C4-2B (cell line): ENCODE data around the gene WDR47.
"Not testable (repeated sequence)": the region's sequence is repeated elsewhere in the genome, so short reads cannot be mapped to it uniquely, and the experiment has no call there.

Experiments
- H3K27ac ChIP-seq: fragments of 450-650 bp; 2 replicates; pipeline ENCODE4 v1.5.1; 2017
- ZFX ChIP-seq: fragments of 450-650 bp; IDR thresholded peaks from 2 replicates; pipeline ENCODE4 v1.6.1; 2017
- TF ChIP-seq, protein P1 (sequence below): fragments of 450-650 bp; conservative IDR thresholded peaks from 2 replicates; pipeline ENCODE4 v1.5.1; 2017; ENCODE audit warnings: mild to moderate bottlenecking

The WDR47 gene

DNA sequence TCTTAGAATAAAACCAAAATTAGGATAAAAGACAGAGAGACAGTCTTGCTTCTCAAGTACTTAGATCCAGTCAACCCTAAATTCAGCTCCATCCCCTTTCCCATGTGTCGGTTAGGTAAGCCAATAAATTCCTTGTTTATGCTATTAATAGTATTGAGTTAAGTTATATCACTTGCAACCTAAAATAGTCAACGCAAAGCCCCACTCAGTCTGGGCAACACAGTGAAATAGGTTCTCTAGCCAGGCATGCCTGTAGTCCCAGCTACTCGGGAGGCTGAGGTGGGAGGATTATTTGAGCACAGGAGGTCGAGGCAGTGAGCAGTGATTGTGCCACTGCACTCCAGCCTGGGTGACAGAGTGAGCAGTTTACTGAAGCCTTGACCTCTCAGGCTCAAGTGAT is 19.3 kb upstream of the WDR47 start:
- TF ChIP-seq, protein P1, sequence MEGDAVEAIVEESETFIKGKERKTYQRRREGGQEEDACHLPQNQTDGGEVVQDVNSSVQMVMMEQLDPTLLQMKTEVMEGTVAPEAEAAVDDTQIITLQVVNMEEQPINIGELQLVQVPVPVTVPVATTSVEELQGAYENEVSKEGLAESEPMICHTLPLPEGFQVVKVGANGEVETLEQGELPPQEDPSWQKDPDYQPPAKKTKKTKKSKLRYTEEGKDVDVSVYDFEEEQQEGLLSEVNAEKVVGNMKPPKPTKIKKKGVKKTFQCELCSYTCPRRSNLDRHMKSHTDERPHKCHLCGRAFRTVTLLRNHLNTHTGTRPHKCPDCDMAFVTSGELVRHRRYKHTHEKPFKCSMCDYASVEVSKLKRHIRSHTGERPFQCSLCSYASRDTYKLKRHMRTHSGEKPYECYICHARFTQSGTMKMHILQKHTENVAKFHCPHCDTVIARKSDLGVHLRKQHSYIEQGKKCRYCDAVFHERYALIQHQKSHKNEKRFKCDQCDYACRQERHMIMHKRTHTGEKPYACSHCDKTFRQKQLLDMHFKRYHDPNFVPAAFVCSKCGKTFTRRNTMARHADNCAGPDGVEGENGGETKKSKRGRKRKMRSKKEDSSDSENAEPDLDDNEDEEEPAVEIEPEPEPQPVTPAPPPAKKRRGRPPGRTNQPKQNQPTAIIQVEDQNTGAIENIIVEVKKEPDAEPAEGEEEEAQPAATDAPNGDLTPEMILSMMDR: no peak
- H3K27ac ChIP-seq: no peak overlapping the region

DNA sequence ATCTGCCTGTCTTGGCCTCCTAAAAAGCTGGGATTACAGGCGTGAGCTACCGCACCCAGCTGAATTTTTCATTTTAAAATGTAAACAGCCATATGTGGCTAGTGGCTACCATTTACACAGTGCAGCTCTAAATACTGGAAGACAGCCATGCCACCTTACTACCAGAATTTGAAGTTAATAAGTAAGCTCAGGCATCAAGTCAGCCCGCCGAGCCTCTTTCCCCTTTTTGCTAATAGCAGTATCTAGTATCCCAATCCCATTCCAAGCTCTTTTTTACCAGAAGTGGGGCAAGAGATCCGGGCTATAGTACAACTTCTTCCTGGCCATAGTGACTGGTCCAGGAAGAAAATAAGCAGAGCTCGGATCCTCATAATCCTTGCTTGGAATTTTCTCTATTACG is 18.8 kb upstream of the WDR47 start:
- H3K27ac ChIP-seq: no peak overlapping the region
- TF ChIP-seq ZFX: no peak
- TF ChIP-seq, protein P1: no peak

DNA sequence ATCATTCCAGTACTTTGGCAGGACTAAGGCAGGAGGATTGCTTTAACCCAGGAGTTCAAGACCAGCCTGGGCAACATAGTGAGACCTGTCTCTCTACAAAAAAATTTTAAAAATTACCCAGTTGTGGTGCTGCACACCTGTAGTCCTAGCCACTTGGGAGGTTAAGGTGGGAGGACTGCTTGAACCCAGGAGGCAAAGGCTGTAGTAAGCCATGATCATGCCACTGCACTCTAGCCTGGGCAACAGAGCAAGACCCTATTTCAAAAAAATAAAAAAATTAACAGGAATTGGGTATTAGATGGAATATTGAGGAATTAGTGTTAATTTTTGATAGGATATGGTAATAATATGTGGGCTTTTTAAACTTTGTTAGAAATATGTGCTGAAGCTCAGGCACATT is 17.1 kb upstream of the WDR47 start:
- H3K27ac ChIP-seq: no peak overlapping the region
- TF ChIP-seq, protein P1: no peak
- TF ChIP-seq ZFX: no peak

DNA sequence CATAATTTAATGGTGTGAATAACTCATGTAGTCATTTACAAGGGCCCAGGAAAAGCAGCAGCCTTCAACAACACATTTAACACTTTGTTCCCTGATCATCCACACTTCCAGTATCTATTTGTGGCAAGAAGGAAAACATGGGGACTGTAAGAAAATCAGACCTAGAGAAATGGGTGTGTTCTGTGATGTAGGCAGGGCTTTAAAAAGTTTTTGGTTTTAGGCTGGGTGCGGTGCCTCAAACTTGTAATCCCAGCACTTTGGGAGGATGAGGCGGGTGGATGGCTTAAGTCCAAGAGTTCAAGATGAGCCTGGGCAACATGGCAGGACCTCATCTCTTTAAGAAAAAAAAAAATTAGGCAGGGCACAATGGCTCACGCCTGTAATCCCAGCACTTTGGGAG is 14.2 kb upstream of the WDR47 start:
- no peak overlapping the region for H3K27ac ChIP-seq
- TF ChIP-seq ZFX: no peak
- TF ChIP-seq, protein P1: no peak

DNA sequence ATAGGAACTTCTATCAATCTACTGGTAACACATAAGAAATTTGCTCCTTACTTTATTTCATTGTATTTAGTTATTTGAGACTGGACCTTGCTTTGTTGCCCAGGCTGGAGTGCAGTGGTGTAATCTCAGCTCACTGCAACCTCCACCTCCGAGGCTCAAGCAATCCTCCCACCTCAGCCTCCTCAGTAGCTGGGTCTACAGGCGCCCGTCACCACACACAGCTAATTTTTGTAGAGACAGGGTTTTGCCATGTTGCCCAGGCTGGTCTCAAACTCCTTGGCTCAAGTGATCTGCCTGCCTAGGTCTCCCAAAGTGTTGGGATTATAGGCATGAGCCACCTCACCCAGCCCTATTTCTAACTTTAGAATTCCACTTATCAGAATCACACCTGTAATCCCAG is 10.2 kb upstream of the WDR47 start:
- not testable (repeated sequence) for H3K27ac ChIP-seq

DNA sequence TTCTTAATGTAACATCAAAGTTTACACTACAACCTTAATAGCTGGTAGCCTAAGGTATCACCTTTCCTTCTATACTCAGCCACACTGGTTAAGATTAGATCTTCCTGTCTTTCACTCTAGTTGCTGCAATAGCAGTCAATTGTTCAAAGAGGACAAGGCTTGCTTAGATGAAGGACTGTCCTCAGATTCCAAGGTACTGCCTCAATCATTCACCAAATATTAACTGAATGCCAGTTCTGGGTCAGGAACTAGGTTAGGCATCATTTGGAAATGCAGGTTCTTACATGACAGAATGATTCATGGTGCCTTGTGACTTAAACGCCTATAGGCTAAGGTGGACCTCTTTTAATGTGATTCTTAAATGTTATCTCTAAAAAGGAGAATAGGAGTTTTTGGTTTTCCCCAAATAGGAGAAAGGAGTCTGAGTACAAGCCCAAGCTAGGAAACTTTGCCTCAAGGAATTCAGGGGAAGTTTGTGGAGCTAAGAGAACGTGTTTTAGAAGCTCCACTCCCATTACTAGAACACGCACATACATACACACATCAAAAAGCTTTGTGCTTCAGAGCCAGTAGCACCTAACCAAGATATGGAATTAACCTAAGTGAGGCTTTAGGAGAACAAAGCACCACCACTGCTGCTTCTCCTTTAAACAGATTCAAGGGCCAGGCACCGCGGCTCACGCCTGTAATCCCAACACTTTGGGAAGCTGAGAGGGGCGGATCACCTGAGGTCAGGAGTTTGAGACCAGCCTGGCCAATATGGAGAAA is 8.5 kb upstream of the WDR47 start:
- no peak overlapping the region for H3K27ac ChIP-seq

DNA sequence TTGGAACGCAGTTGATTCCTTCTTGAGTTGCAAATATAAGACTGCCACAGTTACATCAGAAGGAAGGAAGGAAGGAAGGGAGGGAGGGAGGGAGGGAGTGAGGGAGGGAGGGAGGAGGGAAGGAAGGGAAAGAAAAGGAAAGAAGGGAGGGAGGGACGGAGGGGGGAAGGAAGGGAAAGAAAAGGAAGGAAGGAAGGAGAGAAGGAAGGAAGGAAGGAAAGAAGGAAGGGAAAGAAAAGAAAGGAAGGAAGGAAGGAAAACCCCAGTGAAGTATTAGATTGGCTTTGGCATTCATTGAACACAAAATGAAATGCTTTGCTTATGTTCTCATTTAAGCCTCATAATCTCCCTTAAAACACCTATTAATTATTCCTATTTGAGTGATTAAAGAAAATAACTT is 6.4 kb upstream of the WDR47 start:
- H3K27ac ChIP-seq: no peak overlapping the region
- TF ChIP-seq, protein P1: no peak
- TF ChIP-seq ZFX: no peak

More for the DNA sequence above, 8.5 kb upstream of the WDR47 start:
- no peak for TF ChIP-seq ZFX
- TF ChIP-seq, protein P1: no peak

DNA sequence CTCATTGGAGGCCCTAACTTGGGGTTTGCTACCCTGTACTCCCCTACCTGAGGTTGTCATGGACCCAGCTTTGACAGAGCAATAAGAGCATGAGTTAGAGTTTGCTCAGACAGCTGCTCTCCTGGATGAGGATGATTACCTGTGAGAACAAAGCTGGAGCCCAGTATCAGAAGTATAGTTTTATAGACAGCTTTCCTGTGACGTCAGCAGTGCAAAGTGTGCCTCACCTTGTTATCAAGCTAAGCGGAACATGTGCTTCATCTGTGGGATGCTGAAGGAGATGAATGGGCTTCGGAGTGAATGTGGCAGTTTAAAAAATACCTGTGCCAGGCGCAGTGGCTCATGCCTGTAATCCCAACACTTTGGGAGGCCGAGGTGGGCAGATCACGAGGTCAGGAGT is 5.4 kb upstream of the WDR47 start:
- H3K27ac ChIP-seq: no peak overlapping the region
- TF ChIP-seq, protein P1: no peak
- no peak for TF ChIP-seq ZFX
